Subcutaneous abdominal adipose tissue (tissue), 5 donors: ENCODE data around the gene BCAS1.

Experiments
- H3K27ac ChIP-seq: one replicate; pipeline ENCODE4 v1.7.0; 2013; ENCODE audit warnings: low read depth, mild to moderate bottlenecking, inconsistent platforms, low read length, moderate library complexity
- H3K27me3 ChIP-seq, 5 donors: one replicate each; pipeline ENCODE4 v1.7.0; 2013; ENCODE audit warnings: low read length in 5 of 5, inconsistent platforms in 1 of 5; ENCODE audit not compliant: control insufficient read depth in 5 of 5, insufficient read depth in 4 of 5
- H3K36me3 ChIP-seq, 5 donors: one replicate each; pipeline ENCODE4 v1.7.0; 2013; ENCODE audit warnings: low read length in 5 of 5; ENCODE audit not compliant: control insufficient read depth in 5 of 5, insufficient read depth in 5 of 5
- H3K4me1 ChIP-seq, 5 donors: one replicate each; pipeline ENCODE4 v1.7.0; 2013; ENCODE audit warnings: low read length in 5 of 5, mild to moderate bottlenecking in 3 of 5, moderate library complexity in 1 of 5; ENCODE audit not compliant: control insufficient read depth in 5 of 5, insufficient read depth in 5 of 5
- H3K4me3 ChIP-seq, 5 donors: one replicate each; pipeline ENCODE4 v1.7.0; 2013; ENCODE audit warnings: low read length in 5 of 5, low read depth in 1 of 5
- H3K9ac ChIP-seq, 5 donors: one replicate each; pipeline ENCODE4 v1.7.0; 2013; ENCODE audit warnings: low read length in 5 of 5, mild to moderate bottlenecking in 4 of 5, moderate library complexity in 3 of 5
- H3K9me3 ChIP-seq, 5 donors: one replicate each; pipeline ENCODE4 v1.7.0; 2013; ENCODE audit warnings: low read length in 5 of 5; ENCODE audit not compliant: control insufficient read depth in 5 of 5
- donor health status: healthy.
- donor health status: healthy.
- donor health status: healthy.
- donor health status: healthy.
- donor health status: healthy.

BCAS1 gene

GRCh38 chr20:54084193-54084592 lies 13.8 kb upstream of the BCAS1 start:
- peaks cover 0 to 24% (median 17%) of the 10 kb centered on the region in 5 donors for H3K4me1 ChIP-seq
- H3K9ac ChIP-seq: no peak overlapping the region
- H3K4me3 ChIP-seq: no peak overlapping the region
- H3K9me3 ChIP-seq: no peaks in the 10 kb centered on the region
- H3K36me3 ChIP-seq: no peaks in the 10 kb centered on the region
- H3K27ac ChIP-seq: no peak overlapping the region
- no peaks in the 10 kb centered on the region for H3K27me3 ChIP-seq

- no peak overlapping the region for H3K4me3 ChIP-seq
- no peaks in the 10 kb centered on the region for H3K9me3 ChIP-seq
- no peaks in the 10 kb centered on the region for H3K27me3 ChIP-seq
- no peak overlapping the region for H3K9ac ChIP-seq
- no peak overlapping the region for H3K27ac ChIP-seq
- peaks cover 0 to 24% (median 17%) of the 10 kb centered on the region in 5 donors for H3K4me1 ChIP-seq
- no peaks in the 10 kb centered on the region for H3K36me3 ChIP-seq
Measured at GRCh38 chr20:54083459-54083858, 13.1 kb upstream of the BCAS1 start.

DNA sequence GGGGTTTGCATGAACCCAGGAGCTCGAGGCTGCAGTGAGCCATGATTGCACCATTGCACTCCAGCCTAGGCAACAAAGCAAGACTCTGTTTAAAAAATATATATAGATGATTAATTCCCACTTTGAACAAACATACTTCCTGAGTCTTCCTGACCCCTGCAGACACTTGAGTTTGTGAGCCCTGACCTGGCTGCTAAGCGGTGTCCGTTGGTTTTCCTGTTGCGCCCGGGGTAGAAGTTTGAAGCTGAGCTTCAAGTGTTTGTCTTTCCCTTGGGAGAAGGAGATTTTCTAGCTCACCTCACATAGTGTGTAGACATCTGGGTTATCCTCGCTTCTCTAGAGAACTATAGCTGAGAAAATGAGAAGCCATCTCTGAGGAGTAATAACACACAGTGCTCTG lies 11.7 kb upstream of the BCAS1 start:
- H3K27me3 ChIP-seq: no peaks in the 10 kb centered on the region
- H3K36me3 ChIP-seq: no peaks in the 10 kb centered on the region
- H3K4me1 ChIP-seq: peaks cover 0 to 24% (median 21%) of the 10 kb centered on the region in 5 donors

GRCh38 chr20:54079652-54080051 lies 9.3 kb upstream of the BCAS1 start:
- H3K36me3 ChIP-seq: no peaks in the 10 kb centered on the region
- H3K27me3 ChIP-seq: no peaks in the 10 kb centered on the region
- peaks cover 0 to 4% (median 3%) of the 10 kb centered on the region in 5 donors for H3K4me1 ChIP-seq

More for the DNA sequence above, 11.7 kb upstream of the BCAS1 start:
- Histone ChIP-seq H3K9me3 (no peaks in the 10 kb centered on the region), H3K9ac (no peak overlapping the region), H3K4me3 (no peak overlapping the region), H3K27ac (no peak overlapping the region)

DNA sequence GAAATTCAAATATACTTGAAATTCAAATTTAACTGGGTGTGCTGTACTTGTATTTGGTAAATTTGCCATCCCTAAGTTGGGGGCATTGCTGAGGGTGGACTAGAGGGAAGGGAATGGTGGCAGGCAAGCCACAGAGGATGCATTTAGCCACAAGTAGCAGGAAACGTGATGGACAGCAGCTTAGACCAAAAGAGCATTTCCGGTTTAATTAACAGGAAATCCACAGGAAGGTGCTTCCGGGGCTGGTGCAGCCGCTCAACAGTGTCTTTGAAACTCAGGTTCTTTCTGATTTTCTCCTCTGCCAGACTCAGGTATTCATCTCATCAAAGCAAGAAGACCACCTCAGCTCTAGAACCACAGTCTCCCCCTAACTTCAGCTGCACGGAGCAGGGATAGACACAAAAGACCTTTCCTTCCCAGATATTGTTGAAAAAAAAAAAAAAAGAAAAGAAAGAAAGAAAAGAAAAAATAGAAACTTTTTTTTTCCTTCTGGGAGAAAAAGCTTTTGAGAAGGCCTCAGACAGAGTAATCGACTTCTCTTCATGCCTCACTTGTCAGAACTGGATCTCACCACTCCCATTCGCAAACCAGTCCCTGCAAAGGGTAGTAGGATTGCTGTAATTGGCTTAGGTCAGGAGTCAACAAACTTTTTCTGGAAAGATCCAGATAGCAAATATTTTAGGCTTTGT lies 8.0 kb upstream of the BCAS1 start:
- no peak overlapping the region for H3K9ac ChIP-seq
- no peak overlapping the region for H3K4me3 ChIP-seq
- no peaks in the 10 kb centered on the region for H3K36me3 ChIP-seq
- H3K4me1 ChIP-seq: peaks cover 0 to 4% (median 3%) of the 10 kb centered on the region in 5 donors
- H3K27me3 ChIP-seq: no peaks in the 10 kb centered on the region
- no peak overlapping the region for H3K27ac ChIP-seq
- H3K9me3 ChIP-seq: no peaks in the 10 kb centered on the region

More at GRCh38 chr20:54079652-54080051, 9.3 kb upstream of the BCAS1 start:
- no peak overlapping the region for H3K27ac ChIP-seq
- H3K9me3 ChIP-seq: no peaks in the 10 kb centered on the region
- no peak overlapping the region for H3K4me3 ChIP-seq
- H3K9ac ChIP-seq: no peak overlapping the region

GRCh38 chr20:54076259-54076658 lies 5.9 kb upstream of the BCAS1 start:
- Histone ChIP-seq H3K9me3 (no peaks in the 10 kb centered on the region), H3K9ac (no peak overlapping the region), H3K4me1 (peaks cover 0 to 4% (median 3%) of the 10 kb centered on the region in 5 donors), H3K27ac (no peak overlapping the region), H3K4me3 (no peak overlapping the region), H3K27me3 (no peaks in the 10 kb centered on the region), H3K36me3 (no peaks in the 10 kb centered on the region)

GRCh38 chr20:54075322-54075721 lies 4.9 kb upstream of the BCAS1 start:
- Histone ChIP-seq H3K4me3 (no peak overlapping the region), H3K27ac (no peak overlapping the region), H3K27me3 (no peaks in the 10 kb centered on the region), H3K4me1 (peaks cover 0 to 4% (median 3%) of the 10 kb centered on the region in 5 donors), H3K9me3 (no peaks in the 10 kb centered on the region), H3K9ac (no peak overlapping the region), H3K36me3 (no peaks in the 10 kb centered on the region)

DNA sequence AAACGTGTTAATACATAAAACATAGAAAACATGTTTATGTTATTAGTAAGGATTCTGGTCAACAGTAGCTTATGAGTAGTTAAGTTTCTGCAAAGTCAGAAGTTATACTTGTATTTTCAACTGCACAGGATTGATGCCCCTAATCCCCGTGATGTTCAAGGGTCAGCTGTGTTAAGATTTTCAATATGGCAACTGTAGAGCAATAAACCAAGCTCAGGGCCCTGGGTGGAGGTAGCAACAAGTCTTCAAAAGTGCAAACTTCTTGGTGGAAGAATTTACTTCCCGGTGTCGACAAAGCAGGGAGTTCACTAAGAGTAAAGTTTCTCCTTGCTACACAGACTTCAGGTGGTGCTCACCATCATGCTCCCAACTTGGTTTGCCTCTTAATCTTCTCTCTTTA lies 4.1 kb upstream of the BCAS1 start:
- H3K9me3 ChIP-seq: no peaks in the 10 kb centered on the region

GRCh38 chr20:54073288-54073687 lies 2.9 kb upstream of the BCAS1 start:
- H3K27ac ChIP-seq: no peak overlapping the region
- H3K27me3 ChIP-seq: no peaks in the 10 kb centered on the region
- no peaks in the 10 kb centered on the region for H3K9me3 ChIP-seq
- H3K4me1 ChIP-seq: peaks cover 0 to 2% (median 2%) of the 10 kb centered on the region in 5 donors
- H3K9ac ChIP-seq: no peak overlapping the region
- no peak overlapping the region for H3K4me3 ChIP-seq
- no peaks in the 10 kb centered on the region for H3K36me3 ChIP-seq

More for the DNA sequence above, 4.1 kb upstream of the BCAS1 start:
- Histone ChIP-seq H3K9ac (no peak overlapping the region), H3K27ac (no peak overlapping the region), H3K36me3 (no peaks in the 10 kb centered on the region), H3K4me3 (no peak overlapping the region), H3K27me3 (no peaks in the 10 kb centered on the region), H3K4me1 (peaks cover 0 to 4% (median 3%) of the 10 kb centered on the region in 5 donors)

DNA sequence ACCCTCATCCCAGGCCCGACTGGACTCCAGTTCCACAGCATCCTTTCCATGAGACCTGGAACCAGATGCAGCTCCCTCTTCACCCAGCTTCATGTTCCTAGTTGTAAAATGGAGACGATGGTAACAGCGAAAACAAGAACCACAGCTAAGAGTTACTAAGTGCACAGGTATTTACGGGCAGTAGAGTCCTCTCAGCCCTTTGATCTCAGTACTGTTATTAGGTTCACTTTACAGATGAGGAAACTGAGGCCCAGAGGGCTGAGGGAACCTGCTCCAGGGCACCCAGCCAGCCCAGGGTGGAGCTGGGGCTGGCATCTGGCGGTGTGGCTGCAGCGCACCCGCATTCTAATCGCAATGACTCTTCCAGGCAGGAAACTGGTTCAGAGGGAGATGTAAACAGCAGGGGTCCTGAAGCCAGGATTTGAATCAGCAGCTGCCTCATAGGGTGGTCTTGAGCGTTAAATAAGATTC lies 858 bp downstream of the BCAS1 start:
- no peaks in the 10 kb centered on the region for H3K27me3 ChIP-seq
- H3K36me3 ChIP-seq: no peaks in the 10 kb centered on the region
- no peak overlapping the region for H3K27ac ChIP-seq
- no peak overlapping the region for H3K4me3 ChIP-seq
- peaks cover 0 to 3% (median 0%) of the 10 kb centered on the region in 5 donors for H3K4me1 ChIP-seq
- no peak overlapping the region for H3K9ac ChIP-seq
- no peaks in the 10 kb centered on the region for H3K9me3 ChIP-seq
